ENCODE measurements around the gene SPATA31D1.

DNA sequence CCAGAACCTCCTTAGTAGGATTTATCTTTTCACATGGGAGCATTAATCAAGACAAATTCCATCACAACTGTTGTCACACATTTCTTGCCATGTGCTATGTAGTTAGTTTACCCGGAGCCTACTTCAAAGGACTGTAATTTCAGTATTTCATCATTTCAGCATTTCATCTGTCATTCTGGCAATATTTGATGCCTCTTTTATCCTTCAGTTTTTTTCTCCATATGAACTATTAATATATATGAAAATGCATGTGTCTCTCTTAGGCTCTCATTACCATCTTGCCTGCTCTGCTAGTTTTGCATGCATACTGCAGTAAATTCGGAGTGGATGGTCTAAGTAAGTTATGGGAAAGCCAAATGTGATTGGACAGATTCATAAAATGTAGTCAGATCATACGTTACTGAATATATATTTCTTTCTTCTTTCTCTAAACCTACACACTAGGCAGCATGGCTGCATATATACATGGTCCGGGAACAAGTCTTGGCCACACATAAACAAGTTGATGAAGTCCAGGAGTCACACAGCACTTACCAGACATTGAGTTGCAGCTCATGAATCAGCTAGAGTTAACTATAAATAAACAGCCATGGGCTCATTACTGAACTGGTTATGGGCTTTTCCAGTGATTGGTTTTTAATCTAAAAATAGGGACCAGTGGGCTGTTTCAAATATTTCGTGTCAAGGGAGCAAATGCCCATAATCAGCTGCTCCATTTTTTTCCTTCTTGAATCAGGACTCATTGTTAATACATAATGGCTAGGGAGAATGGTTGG lies 46.6 kb downstream of the SPATA31D1 start:
- TF ChIP-seq, protein P1, sequence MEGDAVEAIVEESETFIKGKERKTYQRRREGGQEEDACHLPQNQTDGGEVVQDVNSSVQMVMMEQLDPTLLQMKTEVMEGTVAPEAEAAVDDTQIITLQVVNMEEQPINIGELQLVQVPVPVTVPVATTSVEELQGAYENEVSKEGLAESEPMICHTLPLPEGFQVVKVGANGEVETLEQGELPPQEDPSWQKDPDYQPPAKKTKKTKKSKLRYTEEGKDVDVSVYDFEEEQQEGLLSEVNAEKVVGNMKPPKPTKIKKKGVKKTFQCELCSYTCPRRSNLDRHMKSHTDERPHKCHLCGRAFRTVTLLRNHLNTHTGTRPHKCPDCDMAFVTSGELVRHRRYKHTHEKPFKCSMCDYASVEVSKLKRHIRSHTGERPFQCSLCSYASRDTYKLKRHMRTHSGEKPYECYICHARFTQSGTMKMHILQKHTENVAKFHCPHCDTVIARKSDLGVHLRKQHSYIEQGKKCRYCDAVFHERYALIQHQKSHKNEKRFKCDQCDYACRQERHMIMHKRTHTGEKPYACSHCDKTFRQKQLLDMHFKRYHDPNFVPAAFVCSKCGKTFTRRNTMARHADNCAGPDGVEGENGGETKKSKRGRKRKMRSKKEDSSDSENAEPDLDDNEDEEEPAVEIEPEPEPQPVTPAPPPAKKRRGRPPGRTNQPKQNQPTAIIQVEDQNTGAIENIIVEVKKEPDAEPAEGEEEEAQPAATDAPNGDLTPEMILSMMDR (IDR thresholded peaks at IDR 0.05; ENCODE audit: insufficient read depth, low read length, poor library complexity, severe bottlenecking), result no peak
- TF ChIP-seq EZH2phosphoT487 (conservative IDR thresholded peaks at IDR 0.05; ENCODE audit: low read length), result no peak
